PFSK-1 (cell line): ENCODE results near the gene FGD3.

ENCODE experiments used
- FOXP2 ChIP-seq: optimal IDR thresholded peaks from 2 replicates; pipeline ENCODE3; 2011; ENCODE audit warnings: borderline replicate concordance, control low read depth, inconsistent platforms; ENCODE audit not compliant: insufficient read depth; ENCODE audit errors: extremely low read length, extremely low read depth
- POLR2AphosphoS5 ChIP-seq: IDR thresholded peaks from 2 replicates; pipeline ENCODE4 v1.6.1; 2012; ENCODE audit warnings: low read depth, mild to moderate bottlenecking, control low read depth, low read length, moderate library complexity
- SIN3A ChIP-seq: IDR thresholded peaks from 2 replicates; pipeline ENCODE4 v1.6.1; 2012; ENCODE audit warnings: mild to moderate bottlenecking, low read length, moderate library complexity, borderline replicate concordance; ENCODE audit not compliant: insufficient read depth
- TAF1 ChIP-seq: IDR thresholded peaks from 2 replicates; pipeline ENCODE4 v1.6.1; 2012; ENCODE audit warnings: low read length, control low read depth, borderline replicate concordance; ENCODE audit not compliant: insufficient read depth
- TF ChIP-seq, protein P1 (sequence below), 2 experiments: IDR thresholded peaks; 2 replicates each; pipeline versions ENCODE4 v1.6.1 to v1.8.0; 2011 to 2012; ENCODE audit warnings: low read depth in 2 of 2, low read length in 2 of 2, control low read depth in 1 of 2, inconsistent platforms in 1 of 2, mild to moderate bottlenecking in 1 of 2, moderate library complexity in 1 of 2; ENCODE audit not compliant: insufficient read depth in 1 of 2

The FGD3 gene

DNA sequence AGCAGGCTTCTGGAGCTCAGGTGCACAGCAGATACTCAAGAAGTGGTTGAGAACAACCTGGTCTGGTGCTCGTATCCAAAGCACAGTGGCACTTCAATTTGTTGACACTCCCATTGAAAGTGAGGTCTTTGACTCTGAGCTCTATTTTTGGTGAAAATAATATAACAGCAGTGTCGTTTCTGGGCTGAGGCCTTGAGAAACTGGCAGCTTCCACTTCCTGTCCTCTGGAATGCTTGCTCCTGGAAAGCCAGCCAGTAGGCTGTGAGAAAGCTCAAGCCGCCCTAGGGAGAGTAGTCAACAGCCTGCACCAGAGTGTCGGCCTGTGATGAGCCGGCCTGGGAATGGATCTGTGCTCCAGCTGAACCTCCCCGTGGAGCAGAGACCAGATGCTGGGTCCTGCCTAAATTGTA, 104.4 kb downstream of the FGD3 start:
- TF ChIP-seq TAF1 (no peak), SIN3A (no peak), FOXP2 (no peak), POLR2AphosphoS5 (no peak)
- TF ChIP-seq, protein P1, sequence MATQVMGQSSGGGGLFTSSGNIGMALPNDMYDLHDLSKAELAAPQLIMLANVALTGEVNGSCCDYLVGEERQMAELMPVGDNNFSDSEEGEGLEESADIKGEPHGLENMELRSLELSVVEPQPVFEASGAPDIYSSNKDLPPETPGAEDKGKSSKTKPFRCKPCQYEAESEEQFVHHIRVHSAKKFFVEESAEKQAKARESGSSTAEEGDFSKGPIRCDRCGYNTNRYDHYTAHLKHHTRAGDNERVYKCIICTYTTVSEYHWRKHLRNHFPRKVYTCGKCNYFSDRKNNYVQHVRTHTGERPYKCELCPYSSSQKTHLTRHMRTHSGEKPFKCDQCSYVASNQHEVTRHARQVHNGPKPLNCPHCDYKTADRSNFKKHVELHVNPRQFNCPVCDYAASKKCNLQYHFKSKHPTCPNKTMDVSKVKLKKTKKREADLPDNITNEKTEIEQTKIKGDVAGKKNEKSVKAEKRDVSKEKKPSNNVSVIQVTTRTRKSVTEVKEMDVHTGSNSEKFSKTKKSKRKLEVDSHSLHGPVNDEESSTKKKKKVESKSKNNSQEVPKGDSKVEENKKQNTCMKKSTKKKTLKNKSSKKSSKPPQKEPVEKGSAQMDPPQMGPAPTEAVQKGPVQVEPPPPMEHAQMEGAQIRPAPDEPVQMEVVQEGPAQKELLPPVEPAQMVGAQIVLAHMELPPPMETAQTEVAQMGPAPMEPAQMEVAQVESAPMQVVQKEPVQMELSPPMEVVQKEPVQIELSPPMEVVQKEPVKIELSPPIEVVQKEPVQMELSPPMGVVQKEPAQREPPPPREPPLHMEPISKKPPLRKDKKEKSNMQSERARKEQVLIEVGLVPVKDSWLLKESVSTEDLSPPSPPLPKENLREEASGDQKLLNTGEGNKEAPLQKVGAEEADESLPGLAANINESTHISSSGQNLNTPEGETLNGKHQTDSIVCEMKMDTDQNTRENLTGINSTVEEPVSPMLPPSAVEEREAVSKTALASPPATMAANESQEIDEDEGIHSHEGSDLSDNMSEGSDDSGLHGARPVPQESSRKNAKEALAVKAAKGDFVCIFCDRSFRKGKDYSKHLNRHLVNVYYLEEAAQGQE (IDR thresholded peaks at IDR 0.05; ENCODE audit: insufficient read depth in 1 of 2, low read depth in 2 of 2, low read length in 2 of 2): no peak

DNA sequence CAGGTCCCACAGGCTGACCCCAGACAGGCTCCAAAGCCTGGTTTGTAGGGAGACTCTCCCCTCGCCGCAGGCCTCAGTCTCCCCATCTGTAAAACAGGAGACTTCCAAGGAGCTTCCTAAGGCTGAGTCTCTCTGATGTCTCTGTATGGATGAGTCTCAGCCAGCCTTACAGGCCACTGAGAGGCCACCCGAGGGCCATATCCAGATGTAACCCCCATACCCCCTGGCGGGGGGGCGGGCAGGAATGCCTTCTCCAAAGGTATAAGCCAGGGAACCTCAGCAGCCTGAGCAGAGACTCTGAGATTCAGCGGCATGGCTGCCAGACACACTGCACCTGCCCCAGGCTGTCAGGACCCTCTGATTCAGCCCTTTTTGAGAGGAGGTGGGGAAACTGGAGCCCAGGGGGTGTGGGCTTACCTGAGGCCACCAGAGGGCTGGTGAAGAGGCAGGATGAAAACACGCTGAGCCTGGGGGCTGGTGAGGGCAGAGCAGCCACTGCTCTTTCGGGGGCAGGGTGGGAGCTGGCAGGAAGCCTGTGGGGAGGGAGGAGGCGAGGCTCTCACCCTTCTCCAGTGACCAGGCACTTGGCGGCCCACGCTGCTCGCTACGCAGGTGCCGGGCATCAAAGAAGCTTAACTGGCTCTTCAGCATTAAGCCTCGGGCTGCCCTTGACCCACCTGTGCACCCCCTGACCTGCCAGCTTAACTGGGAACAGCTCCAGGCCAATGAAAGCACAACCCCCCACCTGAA, 105.6 kb downstream of the FGD3 start:
- TF ChIP-seq SIN3A (no peak), TAF1 (no peak), POLR2AphosphoS5 (no peak), FOXP2 (no peak)

DNA sequence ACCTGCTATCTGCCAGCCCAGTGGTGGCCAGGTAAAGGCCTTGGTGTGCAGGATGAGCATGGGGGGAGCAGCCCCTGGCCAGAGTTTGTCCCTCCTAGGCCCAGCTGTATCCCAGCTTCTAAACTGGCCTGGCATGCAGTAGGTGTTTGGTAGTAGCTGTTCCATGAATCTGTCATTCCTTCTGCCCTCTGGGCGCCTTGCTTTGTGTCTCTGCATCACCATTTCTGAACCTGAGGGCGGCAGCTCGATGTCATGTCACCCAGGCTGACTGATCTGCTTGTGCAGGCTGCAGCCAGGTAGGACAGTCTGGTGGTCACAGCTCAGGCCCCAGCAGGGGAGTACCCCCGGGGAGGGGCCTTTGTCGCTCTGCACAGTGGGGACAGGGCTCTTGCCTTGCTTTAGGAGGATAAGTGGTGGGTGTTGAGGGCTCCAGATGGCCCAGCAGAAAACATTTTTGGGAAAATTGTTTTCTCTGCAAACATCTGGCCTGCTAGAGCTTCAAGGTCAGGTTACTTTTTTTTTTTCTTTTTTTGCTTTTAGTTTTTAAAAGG, 106.5 kb downstream of the FGD3 start:
- no peak for TF ChIP-seq TAF1

DNA sequence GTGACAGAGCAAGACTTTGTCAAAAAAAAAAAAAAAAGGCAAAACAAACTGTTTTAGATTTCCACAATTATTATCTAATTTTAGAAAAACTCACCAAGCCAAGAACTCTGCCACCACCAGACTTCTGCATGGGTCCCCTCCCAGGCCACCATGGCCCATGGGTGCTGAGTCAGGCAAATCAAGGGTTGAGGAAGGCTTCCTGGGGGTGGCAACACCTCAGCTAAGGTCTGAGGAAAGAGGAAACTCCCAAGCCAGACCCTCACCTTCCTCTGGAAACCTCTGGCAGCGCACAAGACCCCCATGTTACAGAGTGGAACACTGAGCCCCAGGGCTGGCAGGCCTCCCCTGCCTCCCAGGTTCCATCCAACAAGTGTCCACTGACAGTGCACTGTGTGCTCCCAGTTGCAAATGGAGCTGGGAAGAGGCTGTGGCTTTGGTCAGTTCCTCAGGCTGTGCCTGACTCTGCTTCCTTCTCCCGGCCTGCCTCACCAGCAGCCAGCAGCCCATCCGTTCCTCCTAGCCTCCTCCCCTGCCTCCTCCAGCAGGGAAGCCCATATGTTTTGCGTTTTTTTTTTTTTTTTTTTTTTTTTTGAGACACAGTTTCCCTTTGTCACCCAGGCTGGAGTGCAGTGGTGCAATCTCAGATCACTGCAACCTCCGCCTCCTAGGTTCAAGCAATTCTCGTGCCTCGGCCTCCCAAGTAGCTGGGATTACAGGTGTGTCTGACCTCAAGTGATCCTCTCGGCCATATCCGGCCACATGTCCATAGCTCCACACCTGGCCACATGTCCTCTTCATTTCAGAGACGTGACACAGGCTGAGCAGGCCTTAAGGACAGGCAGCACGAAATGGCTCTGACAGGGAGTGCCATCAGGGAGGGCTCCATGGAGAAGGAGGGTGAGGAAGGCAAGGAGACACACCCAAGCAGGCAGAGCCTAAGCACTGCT, 107.7 kb downstream of the FGD3 start:
- TF ChIP-seq POLR2AphosphoS5: no peak
- TF ChIP-seq FOXP2: no peak
- no peak for TF ChIP-seq TAF1

DNA sequence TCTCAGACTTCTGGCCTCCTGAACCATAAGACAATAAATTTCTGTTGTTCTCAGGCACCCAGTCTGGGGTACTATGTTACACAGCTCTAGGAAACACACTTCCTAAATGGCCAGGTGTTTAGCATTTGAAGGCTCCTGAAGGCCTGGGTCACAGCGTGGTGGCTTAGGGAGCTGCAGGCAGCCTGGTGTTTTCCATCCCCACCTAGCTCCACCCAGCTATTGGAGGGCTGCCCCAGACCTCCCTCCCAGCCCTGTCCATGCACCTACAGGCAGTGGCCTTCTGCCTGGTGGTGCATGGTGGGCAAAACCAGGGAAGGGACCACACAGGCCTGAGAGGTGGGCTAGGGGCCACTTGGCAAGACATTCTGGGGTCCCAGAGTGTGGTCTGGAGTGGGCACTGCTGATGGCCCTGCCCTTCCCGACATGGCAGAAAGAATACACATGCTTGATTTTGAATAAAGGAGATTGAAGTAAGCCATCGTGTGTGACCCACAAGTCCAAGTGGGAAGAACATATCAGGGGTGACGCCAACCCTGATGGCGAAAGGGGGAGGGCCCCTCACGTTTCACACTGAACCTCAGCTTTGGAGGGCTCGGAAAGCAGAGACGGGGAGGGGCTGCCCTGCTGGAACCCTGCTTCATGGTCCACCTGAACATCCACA, 109.8 kb downstream of the FGD3 start:
- TF ChIP-seq TAF1: no peak
- TF ChIP-seq FOXP2: no peak
- TF ChIP-seq, protein P1 (IDR thresholded peaks at IDR 0.05; ENCODE audit: insufficient read depth in 1 of 2, low read depth in 2 of 2, low read length in 2 of 2): no peak
- no peak for TF ChIP-seq SIN3A
- no peak for TF ChIP-seq POLR2AphosphoS5

DNA sequence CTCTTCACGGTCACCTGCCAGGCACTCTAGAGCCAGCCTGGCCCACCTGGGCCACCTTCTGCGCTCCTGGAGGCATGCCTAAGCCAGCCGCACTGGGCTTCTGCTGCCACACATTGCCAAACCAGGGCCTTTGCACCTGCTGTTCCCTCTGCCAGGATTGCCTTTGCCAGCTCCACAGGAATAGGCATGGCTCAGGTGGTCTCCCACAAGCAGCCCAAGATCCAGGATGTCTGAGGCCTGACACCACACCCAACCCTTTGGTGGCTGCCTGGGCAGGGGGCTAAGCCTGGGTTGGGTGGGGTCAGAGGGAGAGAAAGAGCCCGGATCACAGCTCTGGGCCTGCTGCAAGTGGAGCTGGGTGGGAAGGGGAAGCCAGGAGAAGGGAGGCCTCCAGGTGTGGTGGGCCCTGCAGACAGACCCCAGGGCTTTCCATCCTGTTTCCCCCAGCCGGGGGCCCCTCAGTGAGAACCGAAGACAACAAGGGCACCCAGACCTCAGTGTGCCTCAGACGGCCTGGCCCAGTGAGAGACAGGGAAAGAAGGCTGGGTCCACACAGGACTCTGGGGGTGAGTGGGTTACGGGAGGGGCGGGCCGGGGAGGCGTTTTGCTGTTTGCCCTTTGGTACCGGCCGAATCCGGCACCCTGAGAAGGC, 110.5 kb downstream of the FGD3 start:
- TF ChIP-seq FOXP2 (no peak), TAF1 (no peak), POLR2AphosphoS5 (no peak), SIN3A (no peak)
- TF ChIP-seq, protein P1 (IDR thresholded peaks at IDR 0.05; ENCODE audit: insufficient read depth in 1 of 2, low read depth in 2 of 2, low read length in 2 of 2): no peak
